AG04449 (cell line): ENCODE results near the gene ALOX5.

Experiments
- CTCF ChIA-PET: fragments of 350-600 bp; formaldehyde crosslinking; extraction: SDS; loops from one replicate; lab custom pipeline; 2021; ENCODE audit warnings: antibody characterized with exemption; lab: Yijun Ruan, JAX
- POLR2A ChIA-PET: fragments of 400-600, 350-600 bp; formaldehyde crosslinking; extraction: SDS; loops from one replicate; lab custom pipeline; 2020; ENCODE audit warnings: antibody characterized with exemption, inconsistent platforms; lab: Yijun Ruan, JAX
- DNase-seq: peaks from one replicate; pipeline ENCODE4 v3.0.0-alpha.2; 2010; ENCODE audit warnings: low read depth, low spot score
- H3K4me3 ChIP-seq: 2 replicates; pipeline ENCODE4 v1.5.1; 2011; ENCODE audit warnings: low read depth, mild to moderate bottlenecking, control low read depth, low read length
- TF ChIP-seq, protein P1 (sequence below): IDR thresholded peaks from one replicate; pipeline ENCODE4 v1.5.1; 2011; ENCODE audit warnings: mild to moderate bottlenecking, moderate library complexity, low read length, control low read depth, inconsistent platforms; ENCODE audit not compliant: insufficient read depth; ENCODE audit errors: missing control alignments

The ALOX5 gene

GRCh38 chr10:45487735-45488134 lies 113.7 kb downstream of the ALOX5 start:
- TF ChIP-seq, protein P1, sequence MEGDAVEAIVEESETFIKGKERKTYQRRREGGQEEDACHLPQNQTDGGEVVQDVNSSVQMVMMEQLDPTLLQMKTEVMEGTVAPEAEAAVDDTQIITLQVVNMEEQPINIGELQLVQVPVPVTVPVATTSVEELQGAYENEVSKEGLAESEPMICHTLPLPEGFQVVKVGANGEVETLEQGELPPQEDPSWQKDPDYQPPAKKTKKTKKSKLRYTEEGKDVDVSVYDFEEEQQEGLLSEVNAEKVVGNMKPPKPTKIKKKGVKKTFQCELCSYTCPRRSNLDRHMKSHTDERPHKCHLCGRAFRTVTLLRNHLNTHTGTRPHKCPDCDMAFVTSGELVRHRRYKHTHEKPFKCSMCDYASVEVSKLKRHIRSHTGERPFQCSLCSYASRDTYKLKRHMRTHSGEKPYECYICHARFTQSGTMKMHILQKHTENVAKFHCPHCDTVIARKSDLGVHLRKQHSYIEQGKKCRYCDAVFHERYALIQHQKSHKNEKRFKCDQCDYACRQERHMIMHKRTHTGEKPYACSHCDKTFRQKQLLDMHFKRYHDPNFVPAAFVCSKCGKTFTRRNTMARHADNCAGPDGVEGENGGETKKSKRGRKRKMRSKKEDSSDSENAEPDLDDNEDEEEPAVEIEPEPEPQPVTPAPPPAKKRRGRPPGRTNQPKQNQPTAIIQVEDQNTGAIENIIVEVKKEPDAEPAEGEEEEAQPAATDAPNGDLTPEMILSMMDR = no peak
- POLR2A ChIA-PET = no interaction called here
- H3K4me3 ChIP-seq = no peak overlapping the region
- CTCF ChIA-PET = interaction anchor here (2.1 kb wide), 1 partner anchor 23 kb away, joined by 7 read pairs; no protein-coding TSS in a partner anchor
- no peak for DNase-seq

DNA sequence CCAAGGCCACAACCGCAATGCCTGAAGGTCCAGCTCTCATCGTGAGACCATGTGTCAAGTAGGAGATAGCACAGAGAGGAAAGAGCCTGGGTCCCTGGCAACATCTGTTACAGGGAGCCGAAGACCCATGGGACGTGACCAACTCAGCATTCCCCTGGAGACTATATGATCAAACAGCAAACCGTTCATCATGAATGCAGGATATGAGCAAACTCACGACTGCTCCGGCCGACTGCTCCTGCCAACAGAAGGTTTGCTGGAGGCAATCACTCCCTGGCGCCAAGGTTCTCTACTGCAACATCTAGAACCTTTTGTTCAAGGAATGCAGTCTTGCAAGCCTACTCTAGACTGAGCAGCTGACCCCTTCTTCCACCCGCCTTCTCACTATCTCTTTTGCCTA lies 114.3 kb downstream of the ALOX5 start:
- ChIA-PET CTCF (interaction anchor here (2.1 kb wide), 1 partner anchor 23 kb away, joined by 7 read pairs; no protein-coding TSS in a partner anchor), POLR2A (no interaction called here)

GRCh38 chr10:45490277-45490676 lies 116.3 kb downstream of the ALOX5 start:
- H3K4me3 ChIP-seq = no peak overlapping the region
- DNase-seq = no peak
- TF ChIP-seq, protein P1 = no peak
- ChIA-PET POLR2A (interaction anchor here (0.6 kb wide), 1 partner anchor 351 kb away, joined by 3 read pairs; no protein-coding TSS in a partner anchor), CTCF (no interaction called here)

More for the DNA sequence above, 114.3 kb downstream of the ALOX5 start:
- TF ChIP-seq, protein P1 = no peak
- no peak overlapping the region for H3K4me3 ChIP-seq
- no peak for DNase-seq

DNA sequence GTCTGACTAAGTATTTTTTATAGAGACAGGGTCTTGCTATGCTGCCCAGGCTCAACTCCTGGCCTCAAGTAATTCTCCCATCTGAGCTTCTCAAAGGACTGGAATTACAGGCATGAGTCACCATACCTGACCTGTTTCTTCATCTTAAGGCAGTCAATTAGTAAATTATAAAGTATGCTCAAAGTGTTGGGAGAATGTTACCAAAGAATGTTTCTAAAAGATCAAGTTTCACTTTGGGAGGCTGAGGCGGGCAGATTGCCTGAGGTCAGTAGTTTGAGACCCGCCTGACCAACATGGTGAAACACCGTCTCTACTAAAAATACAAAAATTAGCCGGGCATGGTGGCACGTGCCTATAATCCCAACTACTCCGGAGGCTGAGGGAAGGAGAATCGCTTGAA lies 117.0 kb downstream of the ALOX5 start:
- ChIA-PET POLR2A (interaction anchor here (0.6 kb wide), 1 partner anchor 352 kb away, joined by 3 read pairs; no protein-coding TSS in a partner anchor), CTCF (no interaction called here)
- TF ChIP-seq, protein P1 = no peak
- H3K4me3 ChIP-seq = no peak overlapping the region
- DNase-seq = no peak
